MCF 10A (cell line): ENCODE data around the gene ZNF273. TPM values are rescaled to one million over a fixed set of nuclear protein-coding genes. Genes with fewer than 3 reads are reported as not detected.

Experiments used
- BruUV-seq: library from RNA; stranded (reverse); fragments of 400-500 nt; replicated peaks from 2 replicates; lab custom pipeline; 2021; lab: Mats Ljungman, UMichigan
- CTCF ChIA-PET: fragments of 300-600 bp; sonication (Branson Sonifier 250); formaldehyde crosslinking; extraction: SDS; loops from one replicate; lab custom pipeline; 2021; ENCODE audit warnings: antibody characterized with exemption, inconsistent platforms; lab: Yijun Ruan, JAX
- POLR2A ChIA-PET: fragments of 300-600, 350-650 bp; sonication (Branson Sonifier 250); formaldehyde crosslinking; extraction: SDS; loops from one replicate; lab custom pipeline; 2020; ENCODE audit warnings: antibody characterized with exemption, inconsistent platforms; lab: Yijun Ruan, JAX
- DNase-seq: peaks from one replicate; pipeline ENCODE4 v3.0.0-alpha.2; 2018; ENCODE audit not compliant: unreplicated experiment
- H3K27ac Mint-ChIP-seq: one replicate; pipeline ENCODE4 v1.8.0; 2022; ENCODE audit warnings: mild to moderate bottlenecking, low read depth, mixed read lengths; ENCODE audit not compliant: unreplicated experiment
- H3K27me3 Mint-ChIP-seq: one replicate; pipeline ENCODE4 v1.8.0; 2022; ENCODE audit warnings: mixed read lengths; ENCODE audit not compliant: insufficient read depth, unreplicated experiment
- H3K36me3 Mint-ChIP-seq: one replicate; pipeline ENCODE4 v1.8.0; 2022; ENCODE audit warnings: mild to moderate bottlenecking, moderate library complexity, mixed read lengths; ENCODE audit not compliant: insufficient read depth, unreplicated experiment
- H3K4me1 Mint-ChIP-seq: one replicate; pipeline ENCODE4 v1.8.0; 2022; ENCODE audit warnings: mixed read lengths; ENCODE audit not compliant: insufficient read depth, unreplicated experiment
- H3K4me3 Mint-ChIP-seq: one replicate; pipeline ENCODE4 v1.8.0; 2022; ENCODE audit warnings: mild to moderate bottlenecking, moderate library complexity, mixed read lengths; ENCODE audit not compliant: unreplicated experiment
- H3K9me3 Mint-ChIP-seq: one replicate; pipeline ENCODE4 v1.8.0; 2022; ENCODE audit warnings: mixed read lengths; ENCODE audit not compliant: unreplicated experiment
- CTCF ChIP-seq: fragments of 200-600 bp; IDR thresholded peaks from one replicate; pipeline ENCODE4 v1.8.0; 2022; ENCODE audit warnings: antibody characterized with exemption, mild to moderate bottlenecking; ENCODE audit not compliant: unreplicated experiment
- intact Hi-C: fragments of 100-400 bp; cut with micrococcal nuclease; formaldehyde crosslinking; loops from 2 replicates; pipeline ENCODE4 v1.14.1; 2022
- total RNA-seq: library from RNA; stranded (reverse); gene quantifications from 2 replicates; pipeline ENCODE4 v1.2.3, GENCODE V29; 2022

Gene ZNF273
- total RNA-seq, 1 experiment from 2014 or later = 2.2 TPM

- no peaks in the 10 kb centered on the region for H3K27me3 Mint-ChIP-seq
- CTCF ChIA-PET = interaction anchor here (0.6 kb wide), 1 partner anchor 1882 kb away, joined by 3 read pairs; no protein-coding TSS in a partner anchor
These were observed 17.4 kb upstream of the ZNF273 start for GRCh38 chr7:64885520-64886240.

GRCh38 chr7:64886956-64887545, 16.0 kb upstream of the ZNF273 start:
- no peak overlapping the region for H3K4me3 Mint-ChIP-seq
- H3K36me3 Mint-ChIP-seq = peaks cover 6% of the 10 kb centered on the region
- H3K27me3 Mint-ChIP-seq = no peaks in the 10 kb centered on the region
- ChIA-PET CTCF (interaction anchor here (0.6 kb wide), 1 partner anchor 180 kb away, joined by 4 read pairs; no protein-coding TSS in a partner anchor), POLR2A (no interaction called here)
- H3K4me1 Mint-ChIP-seq = no peaks in the 10 kb centered on the region
- H3K27ac Mint-ChIP-seq = no peak overlapping the region
- DNase-seq = no peak
- no TSS peak for BruUV-seq
- peaks cover 16% of the 10 kb centered on the region for H3K9me3 Mint-ChIP-seq
- no peak for TF ChIP-seq CTCF
- intact Hi-C loops = no loop called here

More at GRCh38 chr7:64885520-64886240, 17.4 kb upstream of the ZNF273 start:
- TF ChIP-seq CTCF = no peak
- peaks cover 16% of the 10 kb centered on the region for H3K9me3 Mint-ChIP-seq
- no peak overlapping the region for H3K4me3 Mint-ChIP-seq
- BruUV-seq = no TSS peak
- intact Hi-C loops = no loop called here
- no peaks in the 10 kb centered on the region for H3K4me1 Mint-ChIP-seq
- H3K36me3 Mint-ChIP-seq = peaks cover 6% of the 10 kb centered on the region
- no peak for DNase-seq
- H3K27ac Mint-ChIP-seq = no peak overlapping the region
- POLR2A ChIA-PET = no interaction called here

GRCh38 chr7:64887756-64888508, 15.1 kb upstream of the ZNF273 start:
- Mint-ChIP-seq H3K27me3 (no peaks in the 10 kb centered on the region), H3K36me3 (peaks cover 6% of the 10 kb centered on the region), H3K4me3 (no peak overlapping the region), H3K27ac (no peak overlapping the region), H3K4me1 (no peaks in the 10 kb centered on the region), H3K9me3 (peaks cover 16% of the 10 kb centered on the region)
- DNase-seq = no peak
- POLR2A ChIA-PET = no interaction called here
- CTCF ChIA-PET = interaction anchor here (0.6 kb wide), 1 partner anchor 180 kb away, joined by 4 read pairs; no protein-coding TSS in a partner anchor
- TF ChIP-seq CTCF = no peak
- intact Hi-C loops = no loop called here
- BruUV-seq = no TSS peak

GRCh38 chr7:64888561-64888900, 14.5 kb upstream of the ZNF273 start:
- H3K4me3 Mint-ChIP-seq = no peak overlapping the region
- H3K4me1 Mint-ChIP-seq = no peaks in the 10 kb centered on the region
- DNase-seq = no peak
- peaks cover 6% of the 10 kb centered on the region for H3K36me3 Mint-ChIP-seq
- CTCF ChIA-PET = no interaction called here
- H3K27ac Mint-ChIP-seq = no peak overlapping the region
- no peak for TF ChIP-seq CTCF
- intact Hi-C loops = no loop called here
- BruUV-seq = no TSS peak
- no peaks in the 10 kb centered on the region for H3K27me3 Mint-ChIP-seq
- H3K9me3 Mint-ChIP-seq = peaks cover 16% of the 10 kb centered on the region
- POLR2A ChIA-PET = no interaction called here
